GM21529 (cell line): Measurements from ENCODE around the gene IL18RAP.

ENCODE experiments used
- ATAC-seq: cut with Tn5 transposase; IDR thresholded peaks from one replicate; pipeline ENCODE4 v1.9.1; 2021; ENCODE audit not compliant: unreplicated experiment

IL18RAP gene

GRCh38 chr2:102494570-102494969, 71.6 kb downstream of the IL18RAP start:
- ATAC-seq, result no peak

GRCh38 chr2:102498414-102498813, 75.5 kb downstream of the IL18RAP start:
- ATAC-seq, result no peak

- no peak for ATAC-seq
These were observed 76.6 kb downstream of the IL18RAP start for GRCh38 chr2:102499558-102499957.
